ENCODE measurements around the gene MSH3.

DNA sequence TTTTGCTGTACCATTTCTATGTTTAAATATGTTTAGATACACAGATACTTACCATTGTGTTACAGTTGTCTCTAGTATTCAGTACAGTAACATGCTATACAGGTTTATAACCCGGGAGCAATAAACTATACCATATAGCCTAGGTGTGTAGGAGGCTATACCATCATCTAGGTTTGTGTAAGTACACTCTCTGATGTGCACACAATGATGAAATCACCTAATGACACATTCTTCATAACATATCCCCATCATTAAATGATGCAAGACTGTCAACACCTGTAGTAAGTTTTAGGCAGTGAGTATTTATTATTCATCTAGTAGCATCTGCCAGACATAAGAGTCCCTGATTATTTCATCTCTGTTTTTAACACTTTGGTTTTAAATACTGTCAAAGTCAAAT, 7.7 kb downstream of the MSH3 start:
- TF ChIP-seq ZNF565 (CRISPR knock-in tag; conservative IDR thresholded peaks at IDR 0.05; ENCODE audit: low read depth) (no peak), POU6F1 (CRISPR knock-in tag; IDR thresholded peaks at IDR 0.05; ENCODE audit: borderline replicate concordance, low read depth) (no peak), SNAI2 (CRISPR knock-in tag; IDR thresholded peaks at IDR 0.05) (no peak)
- TF ChIP-seq, protein P1, sequence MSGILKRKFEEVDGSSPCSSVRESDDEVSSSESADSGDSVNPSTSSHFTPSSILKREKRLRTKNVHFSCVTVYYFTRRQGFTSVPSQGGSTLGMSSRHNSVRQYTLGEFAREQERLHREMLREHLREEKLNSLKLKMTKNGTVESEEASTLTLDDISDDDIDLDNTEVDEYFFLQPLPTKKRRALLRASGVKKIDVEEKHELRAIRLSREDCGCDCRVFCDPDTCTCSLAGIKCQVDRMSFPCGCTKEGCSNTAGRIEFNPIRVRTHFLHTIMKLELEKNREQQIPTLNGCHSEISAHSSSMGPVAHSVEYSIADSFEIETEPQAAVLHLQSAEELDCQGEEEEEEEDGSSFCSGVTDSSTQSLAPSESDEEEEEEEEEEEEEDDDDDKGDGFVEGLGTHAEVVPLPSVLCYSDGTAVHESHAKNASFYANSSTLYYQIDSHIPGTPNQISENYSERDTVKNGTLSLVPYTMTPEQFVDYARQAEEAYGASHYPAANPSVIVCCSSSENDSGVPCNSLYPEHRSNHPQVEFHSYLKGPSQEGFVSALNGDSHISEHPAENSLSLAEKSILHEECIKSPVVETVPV (CRISPR knock-in tag; IDR thresholded peaks at IDR 0.05) = no peak

All from SK-N-SH treated with all-trans-retinoic acid at 6 μM for 48 hours (cell line).